Right ventricle myocardium superior (tissue), 1 donor: Measurements from ENCODE around the gene PPT2. TPM values are rescaled to one million over a fixed set of nuclear protein-coding genes. Genes with fewer than 3 reads are reported as not detected.

Experiments used
- ATAC-seq: fragments of 200-7000 bp; cut with Tn5 transposase; one replicate; pipeline ENCODE4 v1.9.1; 2020; ENCODE audit warnings: mild to moderate bottlenecking; ENCODE audit not compliant: poor library complexity
- DNase-seq: peaks from one replicate; pipeline ENCODE4 v3.0.0-alpha.2; 2020
- intact Hi-C: fragments of 100-400 bp; cut with DNase I; formaldehyde crosslinking; loops from one replicate; pipeline ENCODE4 v1.11.2; 2022
- long read RNA-seq: library from polyadenylated mRNA; unstranded; transcript quantifications from one replicate; pipeline ENCODE4 v2.0.0, GENCODE V29; 2021
- total RNA-seq: library from RNA; stranded (reverse); fragmentation: NEBNext Ultra II Directional; extraction: Animal tissue kit (Norgen Biotek cat#: 25700); gene quantifications from one replicate; pipeline ENCODE4 v1.2.1, GENCODE V29; 2021
- donor health status: DM: no; HTN: yes; CAD: no; lungs with severe emphysema.

Gene PPT2
- 20.4 TPM for total RNA-seq
- long read RNA-seq, transcript PPT2-244 (9 exons, 2,053 nt) = major isoform, 19 of 40 reads
- long read RNA-seq, partial matches to known transcripts = 13 of 40 reads
- long read RNA-seq, other reads (novel, unspliced or antisense) = 3 of 40 reads

DNA sequence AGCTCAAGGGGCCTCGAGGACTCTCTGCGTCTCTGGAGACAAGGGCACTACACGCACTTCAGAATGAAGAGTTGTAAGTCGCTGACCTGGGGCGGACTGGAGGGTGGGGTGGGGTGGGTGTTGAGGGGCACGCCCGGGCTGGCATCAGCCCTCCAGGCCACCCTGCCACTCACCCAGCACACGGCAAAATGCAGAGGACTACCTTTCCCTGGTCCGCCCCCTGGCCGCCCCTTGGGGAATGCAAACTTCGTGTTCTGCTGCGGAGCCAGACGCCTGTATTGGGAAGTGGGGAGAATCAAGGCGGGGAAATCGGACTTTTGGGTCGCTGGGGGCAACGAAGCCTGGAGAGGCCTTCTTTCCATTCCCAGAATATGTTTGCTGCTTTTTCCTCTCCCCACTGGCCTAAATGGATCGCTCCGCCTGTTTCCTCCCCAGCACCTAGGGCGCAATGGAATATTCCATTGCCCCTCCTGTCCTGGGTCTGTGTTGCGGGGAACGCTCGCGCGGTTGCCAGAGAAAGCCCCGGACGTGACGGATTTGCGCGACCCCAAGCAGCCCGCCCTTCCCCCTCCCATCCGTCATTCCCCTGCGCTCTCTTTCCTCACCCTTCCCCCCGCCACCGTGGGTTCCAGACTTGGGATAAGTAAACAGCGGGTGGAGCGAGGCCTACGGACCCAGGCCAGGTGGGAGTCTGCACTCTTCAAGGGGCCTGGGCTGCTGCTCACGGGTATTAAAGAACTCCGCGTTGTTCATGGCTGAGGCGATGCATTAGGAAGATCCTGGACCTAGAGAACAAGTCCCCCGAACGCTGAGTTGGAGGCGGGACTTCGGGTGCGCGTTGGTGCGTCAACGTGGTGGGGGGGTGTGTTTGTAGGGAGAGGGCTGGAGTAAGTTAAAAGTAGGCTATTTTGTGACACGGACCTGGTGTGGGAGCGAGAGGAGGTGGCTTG is at the start of gene PPT2:
Gene PPT2 (plus strand): TSS at position 578 of the 950 bp plus-strand sequence. CDS start 454 bp downstream, outside the sequence.
- intact Hi-C loops = no loop called here
- DNase-seq = peak; percentile 93

GRCh38 chr6:32105433-32105832 is 48.5 kb upstream of the PPT2 start:
- DNase-seq = no peak
- intact Hi-C loops = no loop called here
- ATAC-seq = no peak

More for the DNA sequence above, at the start of gene PPT2:
- ATAC-seq = peak; percentile 92

GRCh38 chr6:32107406-32107805 is 46.5 kb upstream of the PPT2 start:
- intact Hi-C loops = no loop called here
- ATAC-seq (no peak), DNase-seq (no peak)

- intact Hi-C loops = no loop called here
- ATAC-seq (peak; percentile 63), DNase-seq (peak; percentile 83)
Observed at GRCh38 chr6:32108094-32108627, 45.8 kb upstream of the PPT2 start.

GRCh38 chr6:32108727-32109113 is 45.2 kb upstream of the PPT2 start:
- ATAC-seq = peak; percentile 1
- no peak for DNase-seq
- intact Hi-C loops = no loop called here

- intact Hi-C loops = no loop called here
- DNase-seq (peak; percentile 73), ATAC-seq (peak; percentile 36)
Observed at GRCh38 chr6:32109114-32109764, 44.7 kb upstream of the PPT2 start, which contains the start of gene TNXB. TNXB (minus strand) TSS chr6:32109338; CDS start chr6:32098198, 11,140 bp downstream.

DNA sequence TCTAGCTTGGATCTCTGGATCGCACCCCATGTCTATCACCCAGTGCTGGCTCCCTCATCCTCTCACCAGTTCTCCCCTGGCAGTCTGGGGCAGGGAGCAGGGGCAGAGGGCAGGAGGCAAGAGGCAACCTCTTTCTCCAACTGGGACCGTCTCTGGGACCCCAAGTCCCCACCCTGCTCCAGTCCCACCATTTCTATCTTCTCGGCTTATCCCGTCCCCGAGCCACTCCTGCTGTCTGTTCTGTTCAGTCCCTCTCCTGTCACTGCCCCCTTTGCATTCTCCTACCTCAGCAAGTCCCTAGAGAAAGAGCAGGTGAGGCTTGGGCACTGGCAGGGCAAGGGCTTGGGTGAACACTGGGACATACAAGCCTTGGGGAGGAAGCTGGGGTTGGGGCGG is 44.2 kb upstream of the PPT2 start:
- intact Hi-C loops = no loop called here
- no peak for DNase-seq
- ATAC-seq = no peak

GRCh38 chr6:32110632-32111031 is 43.3 kb upstream of the PPT2 start:
- peak; percentile 7 for ATAC-seq
- DNase-seq = no peak
- intact Hi-C loops = no loop called here

DNA sequence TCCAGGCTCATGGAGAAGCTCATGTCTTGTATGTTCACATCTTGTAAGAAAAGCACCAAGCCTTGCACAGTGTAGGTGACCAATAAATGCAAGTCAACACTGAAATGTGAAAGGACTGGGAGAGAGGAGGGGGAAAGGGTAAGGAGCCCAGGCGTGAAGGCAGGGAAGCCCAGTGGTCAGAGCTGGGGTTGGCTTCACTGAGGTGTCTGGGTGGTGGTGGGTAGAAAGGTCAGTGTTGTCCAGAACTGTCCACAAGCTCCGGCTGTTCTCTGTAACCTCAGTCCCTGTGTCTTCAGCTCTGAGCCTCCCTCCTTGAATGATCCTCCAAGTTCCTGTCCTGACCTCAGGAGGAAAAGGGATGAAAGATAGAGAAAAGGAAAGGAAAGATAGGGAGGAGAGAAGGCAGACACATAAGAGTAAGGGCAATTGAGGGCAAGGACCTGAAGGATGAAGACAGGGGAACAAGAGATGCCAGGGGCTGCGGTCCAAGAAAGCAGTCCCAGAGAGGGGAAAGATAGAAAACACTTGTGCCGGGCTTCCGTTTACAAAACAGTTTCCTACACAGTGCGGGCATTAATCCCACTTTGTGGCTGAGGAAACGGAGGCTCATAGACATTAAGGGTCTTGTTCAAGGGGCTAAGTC is 42.4 kb upstream of the PPT2 start:
- DNase-seq (peak; percentile 77), ATAC-seq (peak; percentile 18)
- intact Hi-C loops = no loop called here

DNA sequence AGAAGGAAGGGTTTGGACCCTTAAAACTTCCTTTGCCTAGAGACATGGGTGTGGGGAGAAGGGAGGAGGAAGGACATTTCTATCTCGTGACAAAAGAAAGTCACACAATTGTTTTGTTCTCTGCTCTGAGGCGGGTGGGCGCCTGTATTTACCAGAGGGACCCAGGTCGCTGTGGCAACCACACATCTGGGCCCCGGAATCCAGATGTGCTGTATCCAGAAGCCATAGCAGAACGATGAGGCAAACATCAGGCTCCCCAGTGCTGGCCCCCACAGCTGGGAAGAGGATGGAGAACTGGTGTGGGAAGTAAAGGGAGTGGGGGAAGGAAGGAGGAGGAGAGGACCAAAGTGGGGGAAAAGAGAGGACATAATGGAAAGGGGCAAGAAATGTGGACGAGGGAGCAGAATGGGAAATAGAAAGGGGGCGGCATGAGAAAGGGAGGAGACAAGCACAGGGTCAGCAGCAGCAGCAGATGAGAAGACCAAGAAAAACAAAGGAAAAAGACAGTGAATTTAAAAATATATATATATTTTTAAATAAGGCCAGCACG is 41.4 kb upstream of the PPT2 start:
- intact Hi-C loops = no loop called here
- ATAC-seq (peak; percentile 12), DNase-seq (peak; percentile 79)

DNA sequence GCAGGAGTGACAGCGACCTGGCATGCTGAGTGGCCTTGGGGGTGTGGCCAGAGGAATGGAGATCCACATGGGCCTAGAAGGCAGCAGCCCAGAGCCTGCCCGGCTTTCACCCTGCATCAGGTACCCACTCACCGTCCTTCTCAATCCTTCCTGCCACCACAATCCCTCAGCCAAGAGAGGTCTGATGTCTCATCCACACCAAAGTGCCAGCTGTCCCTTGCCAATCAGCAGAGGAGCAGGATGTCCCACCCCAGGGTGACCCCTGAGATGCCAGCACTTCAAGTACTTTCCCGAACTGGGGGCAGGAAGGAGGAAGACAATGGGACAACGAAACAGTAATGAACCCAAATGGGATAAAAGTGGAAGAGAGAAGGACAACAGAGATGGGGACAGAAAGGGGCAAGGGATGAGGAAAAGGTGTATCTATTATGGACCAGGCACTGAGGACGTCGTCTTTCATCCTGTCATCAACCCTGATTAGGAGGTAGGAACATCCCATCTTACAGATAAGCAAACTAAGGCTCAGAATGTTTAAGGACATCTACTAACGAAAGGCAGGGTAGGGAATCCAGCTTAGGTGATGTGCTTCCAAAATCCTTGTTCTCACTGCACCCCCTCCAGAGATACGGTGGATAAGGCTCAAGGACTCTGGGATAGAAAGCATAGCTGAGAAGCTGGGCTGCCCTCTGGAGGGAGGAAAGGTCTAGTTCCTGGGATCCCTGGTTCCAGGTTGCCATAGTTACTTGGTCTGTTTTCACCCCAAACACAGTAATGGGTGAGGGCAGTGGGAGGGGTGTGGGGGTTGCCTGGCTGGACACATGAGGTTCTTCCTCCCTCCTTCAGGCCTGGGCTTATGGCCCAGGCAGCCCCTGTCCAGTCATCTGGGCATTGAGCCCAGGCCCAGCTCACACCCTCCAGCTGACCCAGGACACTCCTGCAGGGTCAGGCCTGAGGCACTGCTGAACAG is 40.3 kb upstream of the PPT2 start:
- ATAC-seq = peak; percentile 68
- intact Hi-C loops = no loop called here
- DNase-seq = peak; percentile 92

- ATAC-seq (no peak), DNase-seq (no peak)
- intact Hi-C loops = no loop called here
Observed at GRCh38 chr6:32114796-32115195, 39.1 kb upstream of the PPT2 start.

DNA sequence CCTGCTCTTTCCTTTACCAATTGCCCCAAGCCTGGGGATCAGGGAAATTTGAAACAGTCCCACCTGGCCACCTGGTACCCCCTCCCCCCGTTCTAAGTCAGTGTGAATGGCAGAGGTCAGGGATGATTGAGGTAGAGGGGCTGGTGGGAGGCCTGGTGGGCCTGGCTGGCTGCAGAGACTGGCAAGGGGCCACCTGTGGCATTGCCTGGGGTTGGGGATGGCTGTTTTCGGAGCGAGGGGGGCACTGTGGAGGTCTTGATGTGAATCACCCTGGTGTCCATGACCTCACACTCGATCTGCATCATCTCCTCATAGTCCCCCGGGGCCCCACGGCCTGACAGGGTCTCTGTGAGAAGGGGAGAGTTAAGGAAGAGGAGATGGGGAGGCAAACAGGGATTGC is 38.3 kb upstream of the PPT2 start:
- intact Hi-C loops = no loop called here
- ATAC-seq = no peak
- DNase-seq = no peak

DNA sequence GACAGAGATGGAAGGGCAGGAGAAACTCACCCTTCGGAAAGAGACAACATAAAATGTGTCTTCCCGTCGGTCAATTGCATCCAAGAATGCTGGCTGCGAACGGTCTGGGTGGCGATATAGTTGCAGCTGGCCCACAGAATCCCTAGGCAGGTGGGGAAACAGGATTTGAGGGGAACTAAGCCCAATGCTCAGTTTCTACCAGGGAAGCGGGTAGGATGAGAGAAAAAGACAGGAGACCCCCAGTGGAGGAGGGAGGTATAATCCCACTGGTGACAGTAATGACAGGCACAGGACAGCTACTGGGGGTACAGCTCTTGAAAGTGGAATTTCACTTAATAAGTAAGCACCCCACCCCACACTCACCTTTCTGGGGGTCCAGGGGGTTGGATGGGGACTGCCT is 37.3 kb upstream of the PPT2 start:
- intact Hi-C loops = no loop called here
- no peak for ATAC-seq
- no peak for DNase-seq

- no peak for ATAC-seq
- intact Hi-C loops = no loop called here
- no peak for DNase-seq
Observed at GRCh38 chr6:32117461-32117860, 36.5 kb upstream of the PPT2 start.

DNA sequence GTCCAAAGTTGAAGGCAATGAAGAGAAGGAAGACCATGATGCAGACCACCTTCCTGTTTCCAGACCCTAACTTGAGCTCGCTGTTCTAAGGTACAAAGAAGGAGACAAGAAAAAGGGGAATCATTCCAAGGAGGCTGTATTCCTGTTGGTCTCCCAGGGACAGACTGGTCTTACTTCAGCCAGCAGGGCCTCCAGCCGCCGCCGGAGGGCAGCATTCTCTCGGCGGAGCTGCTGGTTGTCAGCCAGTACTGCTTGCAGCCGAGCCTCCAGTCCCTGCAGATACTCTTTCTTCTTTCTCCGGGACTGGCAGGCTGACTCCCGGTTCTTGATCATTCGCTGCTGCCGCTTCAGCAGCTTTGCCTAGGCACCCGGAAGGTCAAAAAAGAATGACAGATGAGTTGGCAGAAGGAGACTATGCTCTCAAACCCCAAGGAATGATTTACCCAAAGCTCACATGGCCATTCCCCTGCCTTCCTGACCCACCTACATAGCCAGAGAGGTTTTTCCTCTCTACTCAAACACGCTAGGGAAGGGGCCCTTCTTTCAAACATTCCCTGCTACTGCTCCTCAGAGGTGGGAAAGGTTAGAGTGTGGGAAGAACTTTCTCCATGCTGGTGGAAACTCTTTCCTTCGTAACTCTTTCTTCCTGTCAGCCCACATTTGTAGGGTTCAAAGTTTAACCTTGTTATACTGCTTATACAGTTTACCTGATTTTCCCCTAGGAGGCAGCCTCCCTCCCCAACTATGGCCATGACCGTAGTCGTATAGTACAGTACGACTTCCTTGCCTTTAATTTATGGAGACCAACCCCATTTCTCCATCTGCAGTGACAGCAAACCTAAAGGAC is 34.9 kb upstream of the PPT2 start:
- intact Hi-C loops = no loop called here
- peak; percentile 82 for ATAC-seq
- DNase-seq = peak; percentile 93
